Measurements from ENCODE around the gene SLX4.

- TF ChIP-seq CTCF (IDR thresholded peaks at IDR 0.05; ENCODE audit: insufficient read depth, low read length) (no peak), POLR2AphosphoS5 (IDR thresholded peaks at IDR 0.05; ENCODE audit: low read depth) (no peak), REST (IDR thresholded peaks at IDR 0.05; ENCODE audit: insufficient replicate concordance, low read depth) (no peak)
Observed at GRCh38 chr16:3587547-3588110, 23.8 kb downstream of the SLX4 start.

Measured in HL-60 (cell line).